Prostate gland (tissue), 2 donors: ENCODE results near the gene EMP1. TPM values are rescaled to one million over a fixed set of nuclear protein-coding genes. Genes with fewer than 3 reads are reported as not detected.
A peak's percentile ranks its signal among the peaks of the same experiment; 100 is the strongest.

Experiments used
- DNase-seq: peaks from one replicate; pipeline ENCODE4 v3.0.0-alpha.2; 2019; ENCODE audit warnings: low spot score
- H3K27ac ChIP-seq, 2 donors: fragments of 200-600 bp; sonication (generic); 2 replicates each; pipeline ENCODE4 v1.5.1; 2017 to 2019
- H3K27me3 ChIP-seq: fragments of 200-600 bp; sonication (generic); replicated peaks from 2 replicates; pipeline ENCODE4 v1.5.1; 2019; ENCODE audit not compliant: insufficient read depth
- H3K36me3 ChIP-seq, 2 donors: fragments of 200-600 bp; sonication (generic); 1 replicate in 1 of 2; 2 replicates in 1 of 2; pipeline versions ENCODE4 v1.5.1 to v1.8.1; 2017 to 2019
- H3K4me1 ChIP-seq: fragments of 200-600 bp; sonication (generic); replicated peaks from 2 replicates; pipeline ENCODE4 v1.5.1; 2019
- H3K4me3 ChIP-seq, 2 donors: fragments of 200-600 bp; sonication (generic); 2 replicates each; pipeline ENCODE4 v1.5.1; 2017 to 2019
- H3K9me3 ChIP-seq: fragments of 200-600 bp; sonication (generic); 2 replicates; pipeline ENCODE4 v1.5.1; 2017
- CTCF ChIP-seq, 4 experiments: fragments of 200-600 bp in 2 of 4; fragments of 450-650 bp in 2 of 4; sonication (generic) in 2 of 4; IDR thresholded peaks; 1 replicate in 3 of 4; 2 replicates in 1 of 4; pipeline ENCODE4 v1.5.1; 2016 to 2019; ENCODE audit warnings: antibody characterized with exemption in 4 of 4, mild to moderate bottlenecking in 2 of 4, moderate library complexity in 2 of 4
- POLR2A ChIP-seq: fragments of 450-650 bp; IDR thresholded peaks from one replicate; pipeline ENCODE4 v1.6.1; 2016; ENCODE audit warnings: antibody characterized with exemption, mild to moderate bottlenecking
- POLR2AphosphoS5 ChIP-seq: sonication (generic); formaldehyde crosslinking; IDR thresholded peaks from one replicate; pipeline ENCODE4 v1.6.1; 2017; ENCODE audit warnings: antibody characterized with exemption
- WGBS: methylation state at CpG from one replicate; pipeline ENCODE4 v1.1.5; 2018; 5-methylcytosine and 5-hydroxymethylcytosine counted together
- intact Hi-C: fragments of 100-400 bp; cut with DNase I; formaldehyde crosslinking; loops from one replicate; pipeline ENCODE4 v1.14.2; 2022
- total RNA-seq, 2 donors: library from RNA; depleted of rRNA; stranded (reverse); fragments of >200 nt; gene quantifications; one replicate each; pipeline ENCODE4 v1.1.0, GENCODE V29; 2016

Gene EMP1
- total RNA-seq, 2 donors from 2014 or later, result 38.9 to 71.6 TPM

- no peak for DNase-seq
- intact Hi-C loops, result no loop called here
- no peaks in the 10 kb centered on the region for H3K36me3 ChIP-seq
- no peaks in the 10 kb centered on the region for H3K27me3 ChIP-seq
- no peak overlapping the region for H3K4me3 ChIP-seq
- H3K4me1 ChIP-seq, result peaks cover 5% of the 10 kb centered on the region
- TF ChIP-seq CTCF (IDR thresholded peaks at IDR 0.05) (no peak), POLR2A (no peak), POLR2AphosphoS5 (no peak)
- 45% methylated on average over 6 of the region's 6 CpGs for WGBS
- H3K9me3 ChIP-seq, result no peaks in the 10 kb centered on the region
- peak overlapping the region in 1 of 2 donors; percentile 19 for H3K27ac ChIP-seq
Observed at GRCh38 chr12:13194401-13195110, 2.0 kb upstream of the EMP1 start.

- peaks cover 5% of the 10 kb centered on the region for H3K4me1 ChIP-seq
- no peak overlapping the region for H3K27ac ChIP-seq
- 77% methylated on average over 4 of the region's 4 CpGs for WGBS
Observed at GRCh38 chr12:13195250-13195649, 1.3 kb upstream of the EMP1 start.

GRCh38 chr12:13195785-13196129, 769 bp upstream of the EMP1 start:
- Histone ChIP-seq H3K27me3 (no peaks in the 10 kb centered on the region), H3K4me1 (peaks cover 5% of the 10 kb centered on the region), H3K4me3 (no peak overlapping the region), H3K36me3 (no peaks in the 10 kb centered on the region), H3K9me3 (no peaks in the 10 kb centered on the region), H3K27ac (peak overlapping the region; percentile 63 to 71)
- TF ChIP-seq POLR2A, result no peak
- TF ChIP-seq CTCF (IDR thresholded peaks at IDR 0.05), result no peak
- TF ChIP-seq POLR2AphosphoS5, result no peak
- no peak for DNase-seq
- 8% methylated on average over 1 of the region's 1 CpG for WGBS
- intact Hi-C loops, result no loop called here

More at GRCh38 chr12:13195250-13195649, 1.3 kb upstream of the EMP1 start:
- Histone ChIP-seq H3K9me3 (no peaks in the 10 kb centered on the region), H3K36me3 (no peaks in the 10 kb centered on the region), H3K4me3 (no peak overlapping the region), H3K27me3 (no peaks in the 10 kb centered on the region)
- intact Hi-C loops, result no loop called here
- TF ChIP-seq POLR2A (no peak), CTCF (IDR thresholded peaks at IDR 0.05) (no peak)
- no peak for DNase-seq

GRCh38 chr12:13197032-13197431, 506 bp downstream of the EMP1 start:
- intact Hi-C loops, result no loop called here
- DNase-seq, result no peak
- Histone ChIP-seq H3K36me3 (no peaks in the 10 kb centered on the region), H3K27me3 (no peaks in the 10 kb centered on the region), H3K4me1 (peaks cover 5% of the 10 kb centered on the region), H3K27ac (peak overlapping the region; percentile 63 to 71), H3K9me3 (no peaks in the 10 kb centered on the region), H3K4me3 (peak overlapping the region; percentile 24 to 38)
- no peak for TF ChIP-seq CTCF (IDR thresholded peaks at IDR 0.05)
- no peak for TF ChIP-seq POLR2AphosphoS5
- TF ChIP-seq POLR2A, result no peak
- 44% methylated on average over 7 of the region's 7 CpGs for WGBS

- Histone ChIP-seq H3K9me3 (no peaks in the 10 kb centered on the region), H3K27ac (peak overlapping the region; percentile 63 to 71), H3K4me3 (peak overlapping the region; percentile 24 to 38), H3K36me3 (no peaks in the 10 kb centered on the region), H3K4me1 (peaks cover 5% of the 10 kb centered on the region), H3K27me3 (no peaks in the 10 kb centered on the region)
- 61% methylated on average over 9 of the region's 9 CpGs for WGBS
- intact Hi-C loops, result no loop called here
- TF ChIP-seq CTCF (IDR thresholded peaks at IDR 0.05) (no peak), POLR2AphosphoS5 (no peak), POLR2A (no peak)
- DNase-seq, result no peak
Observed at GRCh38 chr12:13197526-13198143, 1.1 kb downstream of the EMP1 start.
